HG03039 (cell line): ENCODE measurements around the gene CYTH4.

Experiments used
- ATAC-seq: cut with Tn5 transposase; IDR thresholded peaks from one replicate; pipeline ENCODE4 v1.9.1; 2021; ENCODE audit warnings: mild to moderate bottlenecking, moderate library complexity; ENCODE audit not compliant: unreplicated experiment

The CYTH4 gene

GRCh38 chr22:37343348-37343747 lies 61.0 kb downstream of the CYTH4 start:
- ATAC-seq: no peak

GRCh38 chr22:37343863-37344734 lies 61.8 kb downstream of the CYTH4 start:
- no peak for ATAC-seq

GRCh38 chr22:37344735-37345449 lies 62.6 kb downstream of the CYTH4 start:
- no peak for ATAC-seq

- ATAC-seq: no peak
Measured at GRCh38 chr22:37345863-37346504, 63.7 kb downstream of the CYTH4 start.

- no peak for ATAC-seq
Measured at GRCh38 chr22:37346505-37346895, 64.2 kb downstream of the CYTH4 start.

- no peak for ATAC-seq
Measured at GRCh38 chr22:37349043-37349814, 66.9 kb downstream of the CYTH4 start.

DNA sequence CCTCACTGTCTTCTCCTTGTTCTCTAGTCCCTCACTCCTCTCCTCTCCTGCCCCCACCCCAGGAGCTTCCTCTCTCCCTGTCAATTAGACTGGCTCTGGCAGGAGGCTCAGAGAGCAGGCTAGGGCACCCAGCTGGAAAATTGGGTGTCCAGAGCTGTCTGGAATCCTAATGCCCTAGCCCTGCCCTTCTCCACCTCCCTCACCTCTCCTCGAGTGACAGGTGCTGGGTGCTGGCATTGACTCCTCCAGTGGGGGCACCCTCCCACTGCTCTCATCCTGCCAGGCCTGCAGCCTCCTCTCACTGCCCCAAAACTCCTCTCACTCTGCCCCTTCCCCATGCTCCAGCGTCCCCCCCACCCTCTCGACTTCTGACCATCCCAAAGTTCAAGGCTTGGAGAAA lies 68.9 kb downstream of the CYTH4 start:
- ATAC-seq: no peak

GRCh38 chr22:37352481-37352880 lies 70.2 kb downstream of the CYTH4 start:
- ATAC-seq: no peak

DNA sequence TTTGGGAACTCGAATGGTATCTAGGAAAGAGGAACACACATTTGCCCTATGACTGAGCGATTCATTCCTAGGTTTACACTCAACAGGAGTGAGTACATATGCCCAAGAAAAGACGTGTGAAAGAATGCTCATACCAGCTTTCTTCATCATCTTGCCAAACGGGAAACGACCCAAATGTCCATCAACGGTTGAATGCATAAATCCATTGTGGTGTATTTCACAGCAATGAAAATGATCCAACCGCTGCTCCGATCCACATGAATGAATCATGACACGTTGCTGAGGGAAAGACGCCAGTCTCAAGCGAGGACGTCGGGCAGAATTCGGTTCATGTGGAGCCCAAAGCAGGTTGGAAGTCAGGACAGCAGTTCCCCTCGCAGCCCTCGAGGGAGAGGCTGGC lies 71.5 kb downstream of the CYTH4 start:
- ATAC-seq: no peak

DNA sequence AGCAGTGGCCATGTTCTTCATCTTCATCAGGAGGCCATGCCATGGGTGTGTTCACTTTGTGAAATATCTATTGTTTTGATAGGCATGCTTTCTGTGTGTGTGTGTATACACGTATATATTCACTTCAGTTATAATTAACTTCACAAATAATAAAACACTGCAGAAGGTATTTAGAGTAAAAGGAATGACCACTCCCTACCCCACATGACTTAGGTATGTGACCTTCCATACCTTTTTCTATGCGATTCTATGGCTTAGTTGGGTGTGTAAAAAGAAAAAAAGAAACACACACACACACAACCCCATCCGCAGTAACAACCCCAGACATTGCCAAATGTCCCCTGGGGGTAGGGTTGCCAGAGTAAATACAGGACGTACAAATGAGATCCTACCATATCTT lies 72.0 kb downstream of the CYTH4 start:
- ATAC-seq: no peak

GRCh38 chr22:37354670-37355069 lies 72.4 kb downstream of the CYTH4 start:
- no peak for ATAC-seq

DNA sequence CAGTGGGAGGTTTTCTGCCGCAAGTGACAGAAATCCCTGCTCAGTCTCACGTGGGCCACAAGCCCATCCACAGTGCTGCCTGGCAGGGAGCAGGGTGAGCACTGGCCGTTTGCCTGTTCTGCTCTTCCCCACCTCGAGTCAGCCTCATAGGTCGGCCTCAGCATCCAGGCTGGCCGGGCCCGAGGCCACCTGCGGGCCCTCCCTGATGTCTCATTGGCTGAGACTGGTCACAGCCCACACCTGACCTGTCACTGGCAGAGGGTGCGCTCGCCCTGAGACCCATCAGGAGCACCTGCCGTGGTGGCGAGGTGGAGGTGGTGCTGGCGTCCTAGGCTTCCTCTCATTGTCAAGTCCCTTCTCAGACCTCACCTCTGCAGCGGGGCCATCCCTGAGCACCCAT lies 72.9 kb downstream of the CYTH4 start:
- no peak for ATAC-seq

DNA sequence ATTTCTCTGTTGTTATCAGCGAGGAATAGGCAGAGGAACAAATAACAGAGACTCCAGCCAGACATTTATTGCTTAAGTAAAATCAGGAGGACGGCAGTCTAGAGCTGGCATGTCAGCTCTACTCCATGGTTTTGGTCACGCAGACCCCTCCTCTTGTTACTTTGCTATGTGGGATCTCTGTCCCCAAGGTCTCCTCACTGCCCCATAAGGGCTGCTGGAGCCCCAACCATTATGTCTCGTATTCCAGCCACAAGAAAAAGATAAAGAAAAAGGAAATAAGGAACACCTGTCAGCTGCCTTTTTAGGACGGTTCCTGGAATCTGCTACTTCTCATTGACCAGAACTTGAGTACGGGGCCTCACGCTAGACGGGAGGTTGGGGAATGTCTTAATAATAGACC lies 74.6 kb downstream of the CYTH4 start:
- no peak for ATAC-seq

DNA sequence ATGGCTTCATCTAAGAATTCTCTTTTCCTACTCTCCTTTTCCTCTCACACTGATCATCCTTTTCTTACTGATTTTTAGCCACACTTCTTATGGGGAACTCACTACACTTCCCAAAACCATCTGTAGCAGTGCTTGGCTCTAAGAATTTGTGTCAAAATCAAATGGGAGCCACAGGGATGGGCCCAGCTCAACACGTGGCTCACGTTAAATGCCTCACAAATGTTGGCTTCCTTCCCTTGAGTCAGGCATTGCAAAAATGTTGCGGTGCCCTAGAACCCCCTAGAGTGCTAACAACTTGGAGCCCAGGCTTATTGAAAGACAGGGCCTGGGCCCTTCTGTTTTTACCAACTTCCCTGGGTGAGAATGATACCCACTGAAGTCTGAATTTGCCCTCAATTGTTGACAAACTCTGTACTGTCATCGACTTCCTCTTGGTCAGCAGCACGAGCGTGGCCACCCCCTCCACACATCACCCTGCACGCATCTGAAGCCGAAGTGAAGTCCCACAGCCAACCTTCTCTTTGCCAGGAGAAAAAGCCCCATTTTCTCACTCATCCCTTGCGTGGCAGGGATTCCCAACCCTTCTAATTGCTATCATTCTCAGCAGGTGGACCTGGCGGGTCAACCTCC lies 75.3 kb downstream of the CYTH4 start:
- no peak for ATAC-seq

DNA sequence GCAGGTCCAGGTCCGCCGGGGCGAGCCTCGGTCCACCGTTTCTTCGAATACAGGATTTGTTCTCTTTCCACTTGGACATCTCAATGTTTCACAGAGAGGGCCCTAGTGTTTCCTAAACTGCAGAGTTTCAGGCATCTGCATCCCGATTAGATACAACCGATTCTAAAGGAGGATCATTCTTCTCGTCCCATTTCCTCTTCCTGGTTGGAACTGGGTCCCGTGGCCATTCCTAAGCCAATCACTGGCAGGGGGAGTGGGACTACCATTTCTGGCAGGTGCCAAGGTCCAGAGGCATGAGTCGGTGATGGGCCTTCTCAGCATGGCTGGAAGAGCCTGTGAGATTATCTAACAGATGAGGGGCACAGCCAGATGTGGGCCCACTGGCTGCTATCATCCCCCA lies 76.1 kb downstream of the CYTH4 start:
- no peak for ATAC-seq

GRCh38 chr22:37358917-37359316 lies 76.6 kb downstream of the CYTH4 start:
- ATAC-seq: no peak

DNA sequence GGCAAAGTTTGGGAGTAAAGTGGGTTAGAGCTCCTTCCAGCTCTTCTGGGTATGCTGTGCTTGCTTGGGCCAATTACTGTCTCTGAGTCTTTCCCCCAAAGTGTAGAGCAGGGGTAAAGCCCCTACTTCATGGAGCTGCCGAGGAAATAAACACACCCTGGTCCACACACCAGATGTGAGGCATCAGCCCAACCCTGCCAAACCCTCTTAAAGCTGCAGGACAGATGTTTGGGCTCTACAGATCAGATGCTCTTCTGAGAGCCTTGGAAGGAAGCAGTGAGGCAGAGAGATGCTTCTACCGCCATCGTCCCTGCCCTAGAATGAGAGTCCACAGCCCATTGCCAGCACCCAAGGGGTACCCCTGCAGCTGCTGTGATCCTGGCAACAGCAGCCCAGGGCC lies 80.3 kb downstream of the CYTH4 start:
- ATAC-seq: no peak

DNA sequence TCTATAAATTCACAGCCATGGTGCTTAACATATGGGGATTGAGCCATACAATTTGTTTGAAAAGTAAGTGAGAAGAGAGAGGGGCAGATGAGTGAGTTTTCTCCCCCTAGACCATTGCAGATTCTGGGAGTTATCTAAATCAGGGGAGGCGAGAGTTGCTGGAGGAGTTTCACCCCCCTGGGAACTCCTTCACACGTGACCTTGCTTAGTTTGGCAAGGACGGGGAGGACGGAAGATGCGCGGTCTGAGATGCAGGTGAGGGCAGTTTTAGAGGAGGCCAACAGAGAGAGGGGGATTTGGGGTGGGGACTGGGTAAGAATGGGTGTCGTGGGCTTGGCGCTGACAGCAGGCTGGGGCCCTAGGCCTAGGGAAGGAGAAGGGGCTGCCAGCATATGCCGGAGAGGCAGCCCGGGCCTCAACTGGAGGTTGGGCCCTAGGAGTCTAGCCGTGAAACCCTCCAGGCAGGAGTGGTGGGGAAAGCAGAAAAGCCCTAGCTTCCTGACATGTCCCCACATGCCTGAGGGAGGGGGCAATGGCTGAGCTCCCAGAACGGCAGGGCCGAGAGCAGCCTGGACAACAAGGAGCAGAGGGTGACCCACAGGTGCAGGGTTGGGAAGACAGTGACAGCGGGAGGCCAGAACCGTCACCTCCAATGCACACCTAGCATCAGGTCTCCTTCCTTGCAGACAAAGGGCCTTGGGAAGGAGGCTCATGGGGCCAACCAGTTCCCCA lies 81.1 kb downstream of the CYTH4 start:
- ATAC-seq: no peak
